Measurements from ENCODE around the gene PAQR9. TPM values are rescaled to one million over a fixed set of nuclear protein-coding genes. Genes with fewer than 3 reads are reported as not detected.
"Not testable (repeated sequence)": the region's sequence is repeated elsewhere in the genome, so short reads cannot be mapped to it uniquely, and the experiment has no call there.

The PAQR9 gene
- total and polyA plus RNA-seq, 9 donors: 0.05 to 0.23 (median 0.08) TPM; not detected in 6

DNA sequence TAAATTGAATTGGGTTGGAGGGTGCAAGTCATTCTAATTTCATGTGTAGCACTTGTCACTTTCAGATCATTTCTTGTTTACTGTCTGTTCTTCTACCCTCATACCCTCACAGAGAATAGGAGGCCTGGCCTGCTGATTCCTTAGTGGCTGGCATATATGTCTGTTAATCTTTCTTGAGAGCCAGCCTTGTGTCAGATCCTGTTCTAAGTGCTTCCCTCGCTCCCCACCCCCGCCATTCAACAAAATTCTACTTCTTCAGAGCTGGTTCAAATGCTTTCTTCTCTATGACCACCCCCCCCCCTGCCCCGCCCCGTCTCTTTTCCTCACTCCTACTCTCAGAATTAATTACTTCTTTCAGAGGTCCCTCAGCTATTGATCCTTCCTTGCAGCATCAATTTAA lies 36.4 kb upstream of the PAQR9 start:
- Histone ChIP-seq H3K4me1 (ENCODE audit: control insufficient read depth, insufficient read depth, low read length) (peaks cover 11% of the 10 kb centered on the region), H3K9me3 (replicated peaks; ENCODE audit: control insufficient read depth, low read depth, low read length) (no peaks in the 10 kb centered on the region), H3K27me3 (ENCODE audit: control insufficient read depth, insufficient read depth, low read length) (peaks cover 2% of the 10 kb centered on the region), H3K36me3 (ENCODE audit: control insufficient read depth, insufficient read depth, low read length) (no peaks in the 10 kb centered on the region), H3K27ac (ENCODE audit: low read length) (no peak overlapping the region), H3K4me3 (ENCODE audit: low read length) (no peak overlapping the region)
- no peak for DNase-seq
- 100% methylated on average over 2 of the region's 4 CpGs for WGBS (ENCODE audit: insufficient coverage)

DNA sequence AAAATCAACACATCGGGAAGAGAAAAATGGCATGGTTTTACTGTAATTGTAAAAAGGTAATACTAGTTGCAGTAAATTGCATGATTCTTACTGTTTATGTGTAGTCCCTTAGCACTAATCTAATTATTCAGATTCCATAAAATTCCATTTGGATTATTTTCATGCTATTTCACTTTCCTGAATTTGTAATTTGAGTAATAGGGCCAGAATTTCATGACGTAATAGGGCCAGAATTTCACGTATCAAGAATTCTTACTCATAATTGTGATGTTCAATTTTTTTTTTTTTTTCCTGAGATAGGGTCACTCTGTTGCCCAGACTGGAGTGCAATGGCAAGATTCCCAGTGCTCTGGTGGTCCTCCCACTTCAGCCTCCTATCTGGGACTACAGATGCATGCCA lies 35.0 kb upstream of the PAQR9 start:
- Histone ChIP-seq H3K27ac (ENCODE audit: low read length) (no peak overlapping the region), H3K9me3 (replicated peaks; ENCODE audit: control insufficient read depth, low read depth, low read length) (no peaks in the 10 kb centered on the region), H3K4me3 (ENCODE audit: low read length) (no peak overlapping the region), H3K27me3 (ENCODE audit: control insufficient read depth, insufficient read depth, low read length) (peaks cover 2% of the 10 kb centered on the region), H3K36me3 (ENCODE audit: control insufficient read depth, insufficient read depth, low read length) (no peaks in the 10 kb centered on the region), H3K4me1 (ENCODE audit: control insufficient read depth, insufficient read depth, low read length) (peaks cover 11% of the 10 kb centered on the region)
- DNase-seq: no peak
- 83% methylated on average over 1 of the region's 3 CpGs for WGBS (ENCODE audit: insufficient coverage)

DNA sequence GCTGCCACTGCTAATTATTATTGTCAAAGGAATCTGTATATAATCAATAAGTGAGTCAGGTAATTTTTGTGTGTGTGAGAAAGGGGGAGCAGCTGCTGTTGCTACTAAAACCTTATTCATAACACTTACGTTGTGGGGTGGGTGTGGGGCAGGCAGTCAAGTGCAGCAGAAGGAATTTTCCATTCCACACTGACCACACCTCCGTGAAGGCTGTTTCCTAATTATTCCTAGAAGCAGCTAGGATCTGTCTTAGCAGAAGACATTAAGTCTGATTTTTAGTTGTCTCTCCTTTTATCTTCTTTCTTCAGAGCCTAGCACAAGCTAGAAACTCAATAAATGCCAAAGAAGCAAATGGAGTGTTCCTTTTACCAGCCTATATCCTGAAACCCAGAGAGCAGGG lies 33.9 kb upstream of the PAQR9 start:
- no peak overlapping the region for H3K27ac ChIP-seq (ENCODE audit: low read length)
- no peak for DNase-seq
- H3K4me3 ChIP-seq (ENCODE audit: low read length): no peak overlapping the region
- peaks cover 9% of the 10 kb centered on the region for H3K4me1 ChIP-seq (ENCODE audit: control insufficient read depth, insufficient read depth, low read length)
- peaks cover 2% of the 10 kb centered on the region for H3K27me3 ChIP-seq (ENCODE audit: control insufficient read depth, insufficient read depth, low read length)
- H3K36me3 ChIP-seq (ENCODE audit: control insufficient read depth, insufficient read depth, low read length): no peaks in the 10 kb centered on the region
- no peaks in the 10 kb centered on the region for H3K9me3 ChIP-seq (replicated peaks; ENCODE audit: control insufficient read depth, low read depth, low read length)
- no CpG with 5 or more reads among the region's 2 CpGs for WGBS (ENCODE audit: insufficient coverage)

DNA sequence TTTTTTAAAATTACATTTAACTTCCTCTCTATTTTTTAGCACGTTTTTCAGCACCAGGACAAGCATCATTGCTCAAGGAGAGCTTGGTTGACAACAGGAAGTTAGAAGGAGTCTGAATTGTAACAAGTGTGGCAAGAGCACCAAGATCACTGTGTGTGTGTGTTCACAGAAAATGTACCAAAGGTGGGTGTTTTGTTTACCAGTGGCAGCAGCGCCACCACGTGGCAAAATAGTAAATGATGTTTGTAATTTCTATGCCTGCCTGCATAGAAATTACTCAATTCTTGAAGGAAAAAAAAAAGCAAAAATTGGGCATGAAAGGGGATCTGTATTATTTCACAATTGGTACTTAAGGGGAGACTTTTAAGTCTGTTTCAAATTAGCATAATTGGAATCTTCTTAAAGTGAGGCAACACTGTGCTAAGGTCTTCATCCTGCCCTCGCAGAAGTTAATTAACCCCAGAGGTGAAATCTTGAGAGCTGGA lies 30.5 kb upstream of the PAQR9 start:
- H3K4me3 ChIP-seq (ENCODE audit: low read length): no peak overlapping the region
- no CpG with 5 or more reads among the region's 4 CpGs for WGBS (ENCODE audit: insufficient coverage)
- H3K27me3 ChIP-seq (ENCODE audit: control insufficient read depth, insufficient read depth, low read length): peaks cover 2% of the 10 kb centered on the region
- DNase-seq: peak; percentile 62
- H3K36me3 ChIP-seq (ENCODE audit: control insufficient read depth, insufficient read depth, low read length): no peaks in the 10 kb centered on the region
- H3K9me3 ChIP-seq (replicated peaks; ENCODE audit: control insufficient read depth, low read depth, low read length): no peaks in the 10 kb centered on the region
- no peak overlapping the region for H3K27ac ChIP-seq (ENCODE audit: low read length)
- no peaks in the 10 kb centered on the region for H3K4me1 ChIP-seq (ENCODE audit: control insufficient read depth, insufficient read depth, low read length)

DNA sequence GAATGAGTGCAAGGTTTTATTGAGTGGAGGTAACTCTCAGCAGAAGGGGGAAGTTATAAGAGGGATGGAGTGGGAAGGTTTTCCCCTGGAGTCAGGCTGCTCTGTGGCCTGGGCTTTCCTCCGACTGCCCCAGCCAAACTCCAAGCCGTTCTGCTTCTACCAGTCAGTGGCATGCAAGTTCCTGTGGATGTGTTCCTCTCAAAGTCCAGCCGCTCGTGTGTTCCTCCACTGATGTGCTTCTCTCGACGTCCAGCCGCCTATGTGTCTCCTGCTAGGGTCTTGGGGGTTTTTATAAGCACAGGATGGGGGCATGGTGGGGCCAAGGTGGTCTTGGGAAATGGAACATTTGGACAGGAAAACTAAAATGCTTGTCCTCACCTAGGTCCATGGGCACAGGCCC lies 28.8 kb upstream of the PAQR9 start:
- Histone ChIP-seq H3K4me3 (ENCODE audit: low read length) (no peak overlapping the region), H3K4me1 (ENCODE audit: control insufficient read depth, insufficient read depth, low read length) (no peaks in the 10 kb centered on the region), H3K27me3 (ENCODE audit: control insufficient read depth, insufficient read depth, low read length) (peaks cover 2% of the 10 kb centered on the region), H3K9me3 (replicated peaks; ENCODE audit: control insufficient read depth, low read depth, low read length) (no peaks in the 10 kb centered on the region), H3K36me3 (ENCODE audit: control insufficient read depth, insufficient read depth, low read length) (no peaks in the 10 kb centered on the region), H3K27ac (ENCODE audit: low read length) (no peak overlapping the region)
- no peak for DNase-seq
- 72% methylated on average over 2 of the region's 7 CpGs for WGBS (ENCODE audit: insufficient coverage)

DNA sequence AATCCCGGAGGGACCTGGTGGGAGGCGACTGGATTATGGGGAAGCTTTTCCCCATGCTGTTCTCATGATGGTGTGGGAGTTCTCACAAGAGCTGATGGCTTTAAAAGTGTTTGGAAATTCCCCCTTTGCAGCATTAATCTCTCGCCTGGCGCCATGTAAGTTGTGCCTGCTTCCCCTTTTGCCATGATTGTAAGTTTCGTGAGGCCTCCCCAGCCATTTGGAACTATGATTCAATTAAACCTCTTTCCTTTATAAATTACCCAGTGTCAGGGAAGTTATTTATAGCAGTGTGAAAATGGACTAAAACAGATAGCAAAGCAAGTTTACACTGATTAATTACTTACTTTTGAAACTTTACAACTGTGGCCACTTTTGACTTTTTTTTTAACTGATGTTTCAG lies 27.2 kb upstream of the PAQR9 start:
- Histone ChIP-seq H3K36me3 (ENCODE audit: control insufficient read depth, insufficient read depth, low read length) (no peaks in the 10 kb centered on the region), H3K4me3 (ENCODE audit: low read length) (no peak overlapping the region), H3K27ac (ENCODE audit: low read length) (no peak overlapping the region), H3K27me3 (ENCODE audit: control insufficient read depth, insufficient read depth, low read length) (no peaks in the 10 kb centered on the region), H3K4me1 (ENCODE audit: control insufficient read depth, insufficient read depth, low read length) (no peaks in the 10 kb centered on the region), H3K9me3 (replicated peaks; ENCODE audit: control insufficient read depth, low read depth, low read length) (no peaks in the 10 kb centered on the region)
- DNase-seq: no peak
- WGBS (ENCODE audit: insufficient coverage): no CpG with 5 or more reads among the region's 5 CpGs

DNA sequence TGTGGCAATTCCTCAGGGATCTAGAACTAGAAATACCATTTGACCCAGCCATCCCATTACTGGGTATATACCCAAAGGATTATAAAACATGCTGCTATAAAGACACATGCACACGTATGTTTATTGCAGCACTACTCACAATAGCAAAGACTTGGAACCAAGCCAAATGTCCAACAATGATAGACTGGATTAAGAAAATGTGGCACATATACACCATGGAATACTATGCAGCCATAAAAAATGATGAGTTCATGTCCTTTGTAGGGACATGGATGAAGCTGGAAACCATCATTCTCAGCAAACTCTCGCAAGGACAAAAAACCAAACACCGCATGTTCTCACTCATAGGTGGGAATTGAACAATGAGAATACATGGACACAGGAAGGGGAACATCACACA lies 25.4 kb upstream of the PAQR9 start:
- not testable (repeated sequence) for H3K4me3 ChIP-seq (ENCODE audit: low read length); H3K36me3 ChIP-seq (ENCODE audit: control insufficient read depth, insufficient read depth, low read length); H3K4me1 ChIP-seq (ENCODE audit: control insufficient read depth, insufficient read depth, low read length); H3K27ac ChIP-seq (ENCODE audit: low read length); H3K27me3 ChIP-seq (ENCODE audit: control insufficient read depth, insufficient read depth, low read length); DNase-seq; H3K9me3 ChIP-seq (replicated peaks; ENCODE audit: control insufficient read depth, low read depth, low read length)
- no CpG with 5 or more reads among the region's 3 CpGs for WGBS (ENCODE audit: insufficient coverage)

DNA sequence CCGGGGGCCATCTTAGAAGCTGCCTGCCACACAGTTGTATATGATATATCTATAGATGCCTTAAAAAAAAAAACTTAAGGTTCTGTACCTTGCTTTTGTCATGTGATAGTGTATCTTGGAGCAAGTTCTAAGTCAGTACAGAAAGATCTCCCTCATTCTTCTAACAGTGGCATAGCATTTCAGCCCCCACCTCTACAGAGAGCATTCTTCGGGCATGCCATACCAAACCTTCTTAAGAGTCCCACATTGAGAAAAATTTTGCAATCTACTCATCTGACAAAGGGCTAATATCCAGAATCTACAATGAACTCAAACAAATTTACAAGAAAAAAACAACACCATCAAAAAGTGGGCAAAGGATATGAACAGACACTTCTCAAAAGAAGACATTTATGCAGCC lies 24.7 kb upstream of the PAQR9 start:
- WGBS (ENCODE audit: insufficient coverage): no CpG with 5 or more reads among the region's 2 CpGs
- not testable (repeated sequence) for DNase-seq; H3K9me3 ChIP-seq (replicated peaks; ENCODE audit: control insufficient read depth, low read depth, low read length); H3K27ac ChIP-seq (ENCODE audit: low read length); H3K27me3 ChIP-seq (ENCODE audit: control insufficient read depth, insufficient read depth, low read length); H3K4me1 ChIP-seq (ENCODE audit: control insufficient read depth, insufficient read depth, low read length); H3K36me3 ChIP-seq (ENCODE audit: control insufficient read depth, insufficient read depth, low read length); H3K4me3 ChIP-seq (ENCODE audit: low read length)

DNA sequence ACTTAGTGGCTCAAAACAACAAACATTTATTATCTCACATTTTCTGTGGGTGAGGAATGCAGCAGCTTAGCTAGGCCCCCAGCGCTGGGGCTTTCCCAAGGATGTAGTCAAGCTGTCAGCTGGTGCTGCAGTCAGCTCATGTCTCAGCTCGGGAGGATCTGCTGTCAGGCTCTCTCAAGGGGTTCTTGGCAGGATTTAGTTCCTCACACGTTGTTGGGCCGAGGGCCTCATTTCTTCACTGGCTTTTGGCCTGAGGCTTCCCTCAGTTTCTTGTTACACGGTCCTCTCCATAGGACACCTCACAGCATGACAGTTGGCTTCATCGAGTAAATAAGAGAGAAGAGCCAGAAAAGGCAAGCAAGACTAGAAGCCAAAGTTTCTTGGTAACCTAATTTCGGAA lies 24.2 kb upstream of the PAQR9 start:
- H3K9me3 ChIP-seq (replicated peaks; ENCODE audit: control insufficient read depth, low read depth, low read length): no peaks in the 10 kb centered on the region
- peak; percentile 47 for DNase-seq
- no peak overlapping the region for H3K4me3 ChIP-seq (ENCODE audit: low read length)
- no peak overlapping the region for H3K27ac ChIP-seq (ENCODE audit: low read length)
- no peaks in the 10 kb centered on the region for H3K4me1 ChIP-seq (ENCODE audit: control insufficient read depth, insufficient read depth, low read length)
- no peaks in the 10 kb centered on the region for H3K36me3 ChIP-seq (ENCODE audit: control insufficient read depth, insufficient read depth, low read length)
- WGBS (ENCODE audit: insufficient coverage): 0% methylated on average over 4 of the region's 7 CpGs
- H3K27me3 ChIP-seq (ENCODE audit: control insufficient read depth, insufficient read depth, low read length): peaks cover under 1% of the 10 kb centered on the region

DNA sequence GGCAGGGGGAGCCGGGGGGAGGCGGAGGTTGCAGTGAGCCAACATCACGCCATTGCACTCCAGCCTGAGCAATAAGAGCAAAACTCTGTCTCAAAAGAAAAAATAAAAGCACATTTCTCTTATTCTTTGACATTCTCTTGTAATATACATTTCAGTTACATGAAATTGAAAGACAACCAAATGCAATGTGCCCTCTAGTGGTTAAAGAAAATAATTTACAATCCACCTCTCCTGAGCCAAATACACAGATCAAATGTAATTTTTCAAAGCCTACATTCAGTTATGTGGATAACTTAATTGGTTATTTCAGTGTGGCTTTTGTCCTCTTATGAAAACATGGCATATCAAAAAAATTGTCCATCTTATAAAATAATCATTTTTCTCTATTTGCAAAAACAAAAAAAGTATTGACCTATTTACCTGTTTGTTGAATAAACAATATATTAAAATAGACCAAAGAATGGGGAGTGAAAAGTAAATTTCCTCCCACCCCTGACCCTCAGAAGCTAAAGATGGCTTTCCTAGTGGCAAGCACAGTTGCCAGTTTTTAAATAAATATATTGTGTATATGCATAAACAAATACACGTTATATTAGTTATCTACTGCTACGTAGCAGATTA lies 23.7 kb upstream of the PAQR9 start:
- Histone ChIP-seq H3K4me3 (ENCODE audit: low read length) (no peak overlapping the region), H3K27ac (ENCODE audit: low read length) (no peak overlapping the region)
- WGBS (ENCODE audit: insufficient coverage): no CpG with 5 or more reads among the region's 5 CpGs

DNA sequence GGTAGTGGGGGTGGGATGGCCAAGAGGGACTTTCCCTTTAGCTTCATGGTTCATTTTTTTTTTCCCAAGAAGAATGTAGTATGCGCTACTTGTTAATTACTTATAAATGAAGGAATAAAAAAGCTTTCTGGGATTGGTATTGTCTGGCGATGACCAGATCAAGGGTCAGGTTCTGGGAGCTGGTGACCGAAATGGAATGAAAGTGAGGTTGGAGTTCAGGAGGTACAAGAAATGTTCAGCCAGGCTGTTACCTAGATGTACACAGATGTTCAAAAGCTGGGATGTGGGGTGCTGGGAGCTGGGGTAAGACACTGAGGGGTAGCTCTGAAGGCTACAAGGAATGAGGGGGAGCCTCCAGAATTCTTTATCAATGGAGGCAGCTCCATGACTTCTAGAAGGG lies 20.8 kb upstream of the PAQR9 start:
- no peak for DNase-seq
- Histone ChIP-seq H3K9me3 (replicated peaks; ENCODE audit: control insufficient read depth, low read depth, low read length) (no peaks in the 10 kb centered on the region), H3K27ac (ENCODE audit: low read length) (no peak overlapping the region), H3K4me3 (ENCODE audit: low read length) (no peak overlapping the region), H3K4me1 (ENCODE audit: control insufficient read depth, insufficient read depth, low read length) (no peaks in the 10 kb centered on the region), H3K27me3 (ENCODE audit: control insufficient read depth, insufficient read depth, low read length) (peaks cover 4% of the 10 kb centered on the region), H3K36me3 (ENCODE audit: control insufficient read depth, insufficient read depth, low read length) (no peaks in the 10 kb centered on the region)
- WGBS (ENCODE audit: insufficient coverage): 87% methylated on average over 2 of the region's 3 CpGs

More for the DNA sequence above, 23.7 kb upstream of the PAQR9 start:
- Histone ChIP-seq H3K4me1 (ENCODE audit: control insufficient read depth, insufficient read depth, low read length) (no peaks in the 10 kb centered on the region), H3K27me3 (ENCODE audit: control insufficient read depth, insufficient read depth, low read length) (peaks cover 4% of the 10 kb centered on the region), H3K9me3 (replicated peaks; ENCODE audit: control insufficient read depth, low read depth, low read length) (no peaks in the 10 kb centered on the region), H3K36me3 (ENCODE audit: control insufficient read depth, insufficient read depth, low read length) (no peaks in the 10 kb centered on the region)
- DNase-seq: peak; percentile 41
